Neural cell (in vitro differentiated cells): ENCODE data around the gene RIBC1.

Experiments
- CTCF ChIP-seq: fragments of 450-650 bp; IDR thresholded peaks from 2 replicates; pipeline ENCODE4 v1.5.1; 2014; ENCODE audit warnings: antibody characterized with exemption, mild to moderate bottlenecking, moderate library complexity; ENCODE audit not compliant: poor library complexity, severe bottlenecking
- EP300 ChIP-seq: fragments of 450-650 bp; conservative IDR thresholded peaks from 2 replicates; pipeline ENCODE4 v1.6.1; 2014; ENCODE audit warnings: antibody characterized with exemption, mild to moderate bottlenecking, moderate library complexity; ENCODE audit not compliant: poor library complexity, severe bottlenecking
- EZH2 ChIP-seq: fragments of 200-600, 300-800 bp; shearing (Covaris generic), sonication (generic); IDR thresholded peaks from 2 replicates; pipeline ENCODE4 v1.6.1; 2014; ENCODE audit warnings: antibody characterized with exemption, low read length, borderline replicate concordance, mild to moderate bottlenecking; ENCODE audit not compliant: insufficient read depth, poor library complexity, severe bottlenecking
- MXI1 ChIP-seq: fragments of 450-650 bp; conservative IDR thresholded peaks from 2 replicates; pipeline ENCODE4 v1.6.1; 2014; ENCODE audit warnings: antibody characterized with exemption, mild to moderate bottlenecking; ENCODE audit not compliant: poor library complexity, severe bottlenecking
- POLR2AphosphoS5 ChIP-seq: IDR thresholded peaks from 2 replicates; pipeline ENCODE4 v1.6.1; 2012
- RAD21 ChIP-seq: fragments of 450-650 bp; conservative IDR thresholded peaks from 2 replicates; pipeline ENCODE4 v1.6.1; 2014; ENCODE audit warnings: antibody characterized with exemption, mild to moderate bottlenecking, moderate library complexity
- REST ChIP-seq: IDR thresholded peaks from 2 replicates; pipeline ENCODE4 v1.6.1; 2012; ENCODE audit warnings: borderline replicate concordance
- TAF1 ChIP-seq: IDR thresholded peaks from 2 replicates; pipeline ENCODE4 v1.6.1; 2012; ENCODE audit warnings: low read depth

GRCh38 chrX:53437206-53437605 lies 14.5 kb downstream of the RIBC1 start:
- TF ChIP-seq EZH2 (no peak), CTCF (no peak), POLR2AphosphoS5 (no peak), EP300 (no peak), REST (no peak), RAD21 (no peak), MXI1 (no peak), TAF1 (no peak)
